ENCODE results near the gene SLC1A1. TPM values are rescaled to one million over a fixed set of nuclear protein-coding genes. Genes with fewer than 3 reads are reported as not detected.

SLC1A1 gene
- 14.4 TPM for polyA plus RNA-seq (2012; ENCODE audit: missing spikeins)

DNA sequence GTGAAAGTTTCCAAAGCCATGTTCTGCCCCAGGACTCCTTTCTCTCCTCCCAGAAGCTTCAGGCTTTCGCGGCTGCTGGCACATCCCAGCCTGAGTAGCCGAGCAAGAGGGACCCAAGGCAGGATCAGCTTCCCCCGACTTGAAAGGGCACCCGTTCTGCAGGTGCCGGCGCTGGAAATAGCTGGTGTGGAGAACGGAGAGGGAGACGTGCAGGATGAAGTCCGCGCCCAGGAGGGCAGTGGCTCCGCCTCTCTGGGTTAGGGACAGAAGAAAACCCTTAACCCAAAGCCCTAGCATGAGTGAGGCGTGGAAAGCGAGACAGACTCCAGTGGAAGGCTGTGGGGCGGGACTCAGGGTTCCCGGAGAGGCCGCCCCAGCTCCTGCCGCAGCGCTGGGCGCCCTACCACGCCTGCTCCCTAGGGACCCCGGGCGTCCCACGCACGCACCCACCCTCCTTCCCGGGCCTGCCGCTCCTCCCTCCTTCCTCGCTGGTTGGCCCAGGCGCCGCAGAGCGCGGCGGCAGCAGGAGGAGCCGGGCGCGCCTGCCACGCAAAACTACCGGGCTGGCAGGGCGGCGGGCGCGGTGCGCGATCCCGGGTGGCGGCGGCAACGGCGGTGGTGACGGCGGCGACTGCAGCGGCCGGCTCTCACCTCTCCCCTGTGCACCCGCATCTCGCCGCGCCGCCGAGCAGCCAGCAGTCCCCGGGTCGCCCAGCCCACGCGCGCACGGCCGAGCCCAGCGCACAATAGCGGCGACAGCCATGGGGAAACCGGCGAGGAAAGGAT, at the start of gene SLC1A1:
Gene SLC1A1 (plus strand): TSS at position 550 of the 786 bp plus-strand sequence. CDS start 212 bp downstream, at position 762.
- FAIRE-seq (peak; percentile 94), DNase-seq (ENCODE audit: insufficient read length) (peak; percentile 73)

GRCh38 chr9:4442806-4443205, 47.5 kb upstream of the SLC1A1 start:
- TF ChIP-seq POLR2AphosphoS5 (IDR thresholded peaks at IDR 0.05; ENCODE audit: low read depth, low read length) (no peak), POLR2A (IDR thresholded peaks at IDR 0.05; ENCODE audit: low read depth, low read length) (no peak), TAF1 (IDR thresholded peaks at IDR 0.05; ENCODE audit: borderline replicate concordance, low read depth, low read length) (no peak)
- FAIRE-seq (no peak), DNase-seq (ENCODE audit: insufficient read length) (no peak)

More for the DNA sequence above, at the start of gene SLC1A1:
- TF ChIP-seq POLR2A (IDR thresholded peaks at IDR 0.05; ENCODE audit: low read depth, low read length), result peak; percentile 68; the same call in 1 of the 2 replicates
- TF ChIP-seq POLR2AphosphoS5 (IDR thresholded peaks at IDR 0.05; ENCODE audit: low read depth, low read length), result peak; percentile 65; the same call in 1 of the 2 replicates
- no peak for TF ChIP-seq TAF1 (IDR thresholded peaks at IDR 0.05; ENCODE audit: borderline replicate concordance, low read depth, low read length)

GRCh38 chr9:4443439-4443838, 46.8 kb upstream of the SLC1A1 start:
- no peak for TF ChIP-seq POLR2AphosphoS5 (IDR thresholded peaks at IDR 0.05; ENCODE audit: low read depth, low read length)
- no peak for TF ChIP-seq TAF1 (IDR thresholded peaks at IDR 0.05; ENCODE audit: borderline replicate concordance, low read depth, low read length)
- TF ChIP-seq POLR2A (IDR thresholded peaks at IDR 0.05; ENCODE audit: low read depth, low read length), result no peak
- FAIRE-seq, result no peak
- no peak for DNase-seq (ENCODE audit: insufficient read length)

DNA sequence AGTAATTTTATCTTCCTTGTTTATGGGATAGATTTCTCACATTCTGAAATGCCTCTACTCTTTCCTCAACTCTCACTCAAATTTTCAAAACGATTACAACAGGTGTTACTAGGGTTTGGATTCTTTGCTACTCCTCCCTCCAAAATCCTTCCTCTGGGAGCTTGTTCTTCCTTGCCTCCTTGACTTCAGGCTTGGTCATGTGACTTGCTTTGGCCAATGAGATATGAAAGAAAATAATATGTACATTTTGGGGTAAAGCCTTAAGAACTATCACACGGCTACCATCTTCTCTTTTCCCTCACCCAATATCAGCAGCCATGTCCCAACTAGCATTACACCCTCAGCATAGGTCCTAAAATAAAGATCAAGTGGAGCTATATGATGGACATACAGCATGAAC, 28.8 kb upstream of the SLC1A1 start:
- TF ChIP-seq POLR2A (IDR thresholded peaks at IDR 0.05; ENCODE audit: low read depth, low read length) (no peak), TAF1 (IDR thresholded peaks at IDR 0.05; ENCODE audit: borderline replicate concordance, low read depth, low read length) (no peak), POLR2AphosphoS5 (IDR thresholded peaks at IDR 0.05; ENCODE audit: low read depth, low read length) (no peak)
- DNase-seq (ENCODE audit: insufficient read length) (no peak), FAIRE-seq (no peak)

GRCh38 chr9:4463824-4464223, 26.4 kb upstream of the SLC1A1 start:
- FAIRE-seq, result no peak
- TF ChIP-seq POLR2AphosphoS5 (IDR thresholded peaks at IDR 0.05; ENCODE audit: low read depth, low read length) (no peak), POLR2A (IDR thresholded peaks at IDR 0.05; ENCODE audit: low read depth, low read length) (no peak), TAF1 (IDR thresholded peaks at IDR 0.05; ENCODE audit: borderline replicate concordance, low read depth, low read length) (no peak)
- DNase-seq (ENCODE audit: insufficient read length), result no peak

DNA sequence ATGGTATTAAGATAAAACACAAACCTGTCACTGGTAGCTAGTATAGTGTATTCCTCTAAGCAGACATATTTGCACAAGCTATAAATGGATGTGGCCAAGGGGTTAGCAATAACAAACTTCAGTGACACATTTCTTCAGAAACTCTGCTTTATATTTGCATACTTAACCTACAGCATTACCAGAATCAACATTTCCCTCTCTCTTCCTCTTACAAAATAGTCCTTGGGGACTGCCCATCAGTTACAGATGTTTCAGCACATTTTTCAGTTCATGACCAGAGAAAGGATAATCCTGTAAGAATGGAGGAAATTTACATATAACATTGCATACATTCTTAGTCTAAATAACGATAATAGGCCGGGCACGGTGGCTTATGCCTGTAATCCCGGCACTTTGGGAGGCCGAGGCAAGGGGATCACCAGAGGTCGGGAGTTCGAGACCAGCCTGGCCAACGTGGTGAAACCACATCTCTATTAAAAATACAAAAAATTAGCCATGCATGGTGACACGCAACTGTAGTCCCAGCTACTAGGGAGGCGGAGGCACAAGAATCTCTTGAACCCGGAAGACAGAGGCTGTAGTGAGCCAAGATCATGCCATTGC, 25.3 kb upstream of the SLC1A1 start:
- TF ChIP-seq TAF1 (IDR thresholded peaks at IDR 0.05; ENCODE audit: borderline replicate concordance, low read depth, low read length) (no peak), POLR2A (IDR thresholded peaks at IDR 0.05; ENCODE audit: low read depth, low read length) (no peak), POLR2AphosphoS5 (IDR thresholded peaks at IDR 0.05; ENCODE audit: low read depth, low read length) (no peak)
- DNase-seq (ENCODE audit: insufficient read length), result peak; percentile 23
- FAIRE-seq, result peak; percentile 99

DNA sequence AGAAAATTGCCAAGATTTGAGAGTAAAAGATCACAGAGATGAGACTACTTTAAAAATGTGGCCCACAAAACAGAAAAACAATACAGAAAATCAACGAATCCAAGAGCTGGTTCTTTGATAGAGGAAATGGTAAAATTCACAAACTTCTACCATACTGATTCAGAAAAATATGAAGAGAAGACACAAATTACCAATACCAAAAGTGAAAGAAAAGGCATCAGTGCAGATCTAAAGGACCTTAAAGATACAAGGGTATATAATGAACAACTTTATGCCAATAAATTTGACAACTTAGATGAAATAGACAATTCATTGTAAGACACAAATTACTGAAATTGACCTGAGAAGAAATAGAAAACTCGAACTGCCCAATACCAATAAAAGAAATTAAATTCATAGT, 24.4 kb upstream of the SLC1A1 start:
- FAIRE-seq, result peak; percentile 76
- TF ChIP-seq POLR2A (IDR thresholded peaks at IDR 0.05; ENCODE audit: low read depth, low read length) (no peak), TAF1 (IDR thresholded peaks at IDR 0.05; ENCODE audit: borderline replicate concordance, low read depth, low read length) (no peak), POLR2AphosphoS5 (IDR thresholded peaks at IDR 0.05; ENCODE audit: low read depth, low read length) (no peak)
- DNase-seq (ENCODE audit: insufficient read length), result no peak

DNA sequence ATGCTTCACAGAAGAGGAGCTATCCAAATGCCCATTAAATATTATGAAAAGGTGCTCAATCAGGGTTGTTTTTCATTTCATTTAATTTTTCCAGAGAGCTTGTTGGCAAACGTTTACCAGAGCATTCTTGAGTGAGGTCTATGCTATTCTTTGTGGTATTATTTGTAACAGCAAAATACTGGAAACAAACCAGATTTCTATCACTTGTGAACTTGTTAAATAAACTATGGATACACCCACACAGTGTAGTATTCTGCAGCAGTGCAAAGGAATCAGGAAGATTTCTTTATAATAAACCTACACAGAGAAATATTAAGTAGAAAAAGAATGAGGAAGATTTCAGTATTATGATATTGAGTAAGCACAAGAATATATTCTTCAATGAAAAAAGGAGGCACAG, 15.0 kb upstream of the SLC1A1 start:
- DNase-seq (ENCODE audit: insufficient read length) (no peak), FAIRE-seq (peak; percentile 17)
- TF ChIP-seq POLR2A (IDR thresholded peaks at IDR 0.05; ENCODE audit: low read depth, low read length) (no peak), TAF1 (IDR thresholded peaks at IDR 0.05; ENCODE audit: borderline replicate concordance, low read depth, low read length) (no peak), POLR2AphosphoS5 (IDR thresholded peaks at IDR 0.05; ENCODE audit: low read depth, low read length) (no peak)

DNA sequence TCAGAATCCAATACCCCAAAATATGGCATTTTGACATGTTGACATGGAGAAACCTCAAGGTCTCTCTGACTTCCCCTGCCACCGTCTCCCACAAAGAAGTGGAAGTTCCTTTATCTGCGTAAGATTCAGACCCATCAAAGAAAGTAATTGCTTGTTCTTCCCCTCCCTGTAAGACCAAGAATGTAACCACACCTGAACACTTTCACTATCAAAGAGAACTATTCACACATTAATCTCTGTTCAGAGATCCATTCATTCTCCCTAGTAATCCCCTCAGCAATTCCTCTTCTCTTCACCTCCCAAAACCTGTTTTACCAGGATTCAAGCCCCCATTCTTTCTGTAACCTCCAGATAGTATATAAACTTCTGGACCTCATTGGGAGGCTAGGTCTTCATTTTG, 4.1 kb upstream of the SLC1A1 start:
- TF ChIP-seq POLR2AphosphoS5 (IDR thresholded peaks at IDR 0.05; ENCODE audit: low read depth, low read length) (no peak), POLR2A (IDR thresholded peaks at IDR 0.05; ENCODE audit: low read depth, low read length) (no peak), TAF1 (IDR thresholded peaks at IDR 0.05; ENCODE audit: borderline replicate concordance, low read depth, low read length) (no peak)
- FAIRE-seq (peak; percentile 81), DNase-seq (ENCODE audit: insufficient read length) (no peak)

DNA sequence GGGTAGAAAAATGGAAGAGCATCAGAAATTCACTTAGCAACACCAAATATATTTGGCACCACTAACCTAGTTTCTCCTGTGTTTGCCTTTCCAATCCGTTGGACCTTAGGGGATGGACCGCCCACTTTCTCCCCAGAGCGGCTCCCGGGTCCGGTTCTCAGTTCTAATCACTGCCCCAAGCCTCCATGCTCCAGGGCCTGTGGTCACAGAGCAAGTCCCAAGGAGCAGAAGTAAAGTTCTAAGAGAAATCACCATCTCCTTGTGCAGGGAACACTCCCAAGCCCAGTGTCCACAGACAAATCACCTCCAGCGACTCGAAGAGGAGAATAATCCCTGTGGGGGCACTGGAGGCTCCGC, 728 bp upstream of the SLC1A1 start:
- no peak for FAIRE-seq
- DNase-seq (ENCODE audit: insufficient read length), result no peak
- TF ChIP-seq POLR2A (IDR thresholded peaks at IDR 0.05; ENCODE audit: low read depth, low read length), result no peak
- no peak for TF ChIP-seq TAF1 (IDR thresholded peaks at IDR 0.05; ENCODE audit: borderline replicate concordance, low read depth, low read length)
- no peak for TF ChIP-seq POLR2AphosphoS5 (IDR thresholded peaks at IDR 0.05; ENCODE audit: low read depth, low read length)

GRCh38 chr9:4490705-4491625, 697 bp downstream of the SLC1A1 start:
- DNase-seq (ENCODE audit: insufficient read length), result peak; percentile 27
- TF ChIP-seq TAF1 (IDR thresholded peaks at IDR 0.05; ENCODE audit: borderline replicate concordance, low read depth, low read length) (no peak), POLR2A (IDR thresholded peaks at IDR 0.05; ENCODE audit: low read depth, low read length) (no peak), POLR2AphosphoS5 (IDR thresholded peaks at IDR 0.05; ENCODE audit: low read depth, low read length) (no peak)
- peak; percentile 81 for FAIRE-seq
